ENCODE measurements around the gene GULP1.
"Not testable (repeated sequence)": the region's sequence is repeated elsewhere in the genome, so short reads cannot be mapped to it uniquely, and the experiment has no call there.

DNA sequence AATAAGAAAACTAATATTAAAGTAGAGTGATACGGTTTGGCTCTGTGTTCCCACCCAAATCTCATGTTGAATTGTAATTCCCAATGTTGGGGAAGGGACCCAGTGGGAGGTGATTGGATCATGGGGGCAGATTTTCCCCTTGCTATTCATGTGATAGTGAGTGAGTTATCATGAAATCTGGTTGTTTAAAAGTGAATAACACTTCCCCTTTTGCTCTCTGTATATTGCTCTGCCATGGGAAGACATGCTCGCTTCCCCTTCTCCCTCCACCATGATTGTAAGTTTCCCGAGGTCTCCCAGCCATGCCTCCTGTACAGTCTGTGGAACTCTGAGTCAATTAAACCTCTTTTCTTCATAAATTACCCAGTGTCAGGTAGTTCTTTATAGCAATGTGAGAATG lies 7.4 kb upstream of the GULP1 start:
- TF ChIP-seq EP300 (IDR thresholded peaks at IDR 0.05; ENCODE audit: low read depth); POLR2A (IDR thresholded peaks at IDR 0.05): not testable (repeated sequence)
